BE2C (cell line): ENCODE results near the gene UGT1A10.
"Not testable (repeated sequence)": the region's sequence is repeated elsewhere in the genome, so short reads cannot be mapped to it uniquely, and the experiment has no call there.

Source experiments
- DNase-seq: peaks from one replicate; pipeline ENCODE4 v3.0.0-alpha.2; 2020
- H3K27me3 ChIP-seq: fragments of 250-450 bp; sonication (Bioruptor Pico); 2 replicates; pipeline ENCODE4 v1.5.1; 2020; ENCODE audit warnings: mild to moderate bottlenecking
- H3K36me3 ChIP-seq: fragments of 250-450 bp; sonication (Bioruptor Pico); 2 replicates; pipeline ENCODE4 v1.5.1; 2020; ENCODE audit warnings: mild to moderate bottlenecking
- H3K4me1 ChIP-seq: fragments of 250-450 bp; sonication (Bioruptor Pico); 2 replicates; pipeline ENCODE4 v1.5.1; 2020
- H3K4me3 ChIP-seq: 2 replicates; pipeline ENCODE4 v1.5.1; 2011; ENCODE audit warnings: low read depth, low read length
- H3K9me3 ChIP-seq: fragments of 250-450 bp; sonication (Bioruptor Pico); 2 replicates; pipeline ENCODE4 v1.5.1; 2020
- TF ChIP-seq, protein P1 (sequence below): IDR thresholded peaks from 2 replicates; pipeline ENCODE4 v1.5.1; 2012; ENCODE audit warnings: mild to moderate bottlenecking, low read depth, low read length

The UGT1A10 gene

DNA sequence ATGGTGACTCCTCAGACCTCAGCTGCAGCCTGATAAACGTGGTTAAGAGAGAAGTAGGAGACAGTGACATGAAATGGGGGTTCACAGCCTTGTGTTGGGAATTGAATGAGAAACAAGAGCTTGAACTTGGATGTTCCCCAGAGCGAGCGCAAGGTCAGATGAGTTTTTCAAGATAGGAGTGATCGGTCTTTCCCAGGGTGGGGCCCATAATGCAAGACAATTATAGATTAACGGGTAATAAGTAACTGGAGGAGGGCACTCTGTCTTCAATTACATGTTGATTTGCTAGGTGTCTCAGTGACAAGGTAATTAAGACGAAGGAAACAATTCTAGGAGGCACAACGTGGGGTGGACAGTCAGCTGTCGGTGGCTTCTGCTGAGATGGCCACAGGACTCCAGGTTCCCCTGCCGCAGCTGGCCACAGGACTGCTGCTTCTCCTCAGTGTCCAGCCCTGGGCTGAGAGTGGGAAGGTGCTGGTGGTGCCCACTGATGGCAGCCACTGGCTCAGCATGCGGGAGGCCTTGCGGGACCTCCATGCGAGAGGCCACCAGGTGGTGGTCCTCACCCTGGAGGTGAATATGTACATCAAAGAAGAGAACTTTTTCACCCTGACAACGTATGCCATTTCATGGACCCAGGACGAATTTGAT, 76.5 kb downstream of the UGT1A10 start, which contains the start of gene UGT1A5:
UGT1A5 (plus strand) TSS at position 297 of the 651 bp plus-strand sequence; CDS start at position 382, 85 bp downstream.
- no peaks in the 10 kb centered on the region for H3K4me1 ChIP-seq
- H3K27me3 ChIP-seq = peaks cover 7% of the 10 kb centered on the region; the same call in 1 of the 2 replicates
- no peak within 1 kb of the TSS for H3K4me3 ChIP-seq
- no peaks in the 10 kb centered on the region for H3K9me3 ChIP-seq
- no peaks in the 10 kb centered on the region for H3K36me3 ChIP-seq
- no peak for DNase-seq
- TF ChIP-seq, protein P1, sequence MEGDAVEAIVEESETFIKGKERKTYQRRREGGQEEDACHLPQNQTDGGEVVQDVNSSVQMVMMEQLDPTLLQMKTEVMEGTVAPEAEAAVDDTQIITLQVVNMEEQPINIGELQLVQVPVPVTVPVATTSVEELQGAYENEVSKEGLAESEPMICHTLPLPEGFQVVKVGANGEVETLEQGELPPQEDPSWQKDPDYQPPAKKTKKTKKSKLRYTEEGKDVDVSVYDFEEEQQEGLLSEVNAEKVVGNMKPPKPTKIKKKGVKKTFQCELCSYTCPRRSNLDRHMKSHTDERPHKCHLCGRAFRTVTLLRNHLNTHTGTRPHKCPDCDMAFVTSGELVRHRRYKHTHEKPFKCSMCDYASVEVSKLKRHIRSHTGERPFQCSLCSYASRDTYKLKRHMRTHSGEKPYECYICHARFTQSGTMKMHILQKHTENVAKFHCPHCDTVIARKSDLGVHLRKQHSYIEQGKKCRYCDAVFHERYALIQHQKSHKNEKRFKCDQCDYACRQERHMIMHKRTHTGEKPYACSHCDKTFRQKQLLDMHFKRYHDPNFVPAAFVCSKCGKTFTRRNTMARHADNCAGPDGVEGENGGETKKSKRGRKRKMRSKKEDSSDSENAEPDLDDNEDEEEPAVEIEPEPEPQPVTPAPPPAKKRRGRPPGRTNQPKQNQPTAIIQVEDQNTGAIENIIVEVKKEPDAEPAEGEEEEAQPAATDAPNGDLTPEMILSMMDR = no peak

- TF ChIP-seq, protein P1 = no peak
- Histone ChIP-seq H3K36me3 (no peaks in the 10 kb centered on the region), H3K9me3 (no peaks in the 10 kb centered on the region), H3K4me1 (no peaks in the 10 kb centered on the region), H3K27me3 (peaks cover 7% of the 10 kb centered on the region; the same call in 1 of the 2 replicates), H3K4me3 (no peak overlapping the region)
- no peak for DNase-seq
These were observed 77.0 kb downstream of the UGT1A10 start for GRCh38 chr2:233713262-233713615.

DNA sequence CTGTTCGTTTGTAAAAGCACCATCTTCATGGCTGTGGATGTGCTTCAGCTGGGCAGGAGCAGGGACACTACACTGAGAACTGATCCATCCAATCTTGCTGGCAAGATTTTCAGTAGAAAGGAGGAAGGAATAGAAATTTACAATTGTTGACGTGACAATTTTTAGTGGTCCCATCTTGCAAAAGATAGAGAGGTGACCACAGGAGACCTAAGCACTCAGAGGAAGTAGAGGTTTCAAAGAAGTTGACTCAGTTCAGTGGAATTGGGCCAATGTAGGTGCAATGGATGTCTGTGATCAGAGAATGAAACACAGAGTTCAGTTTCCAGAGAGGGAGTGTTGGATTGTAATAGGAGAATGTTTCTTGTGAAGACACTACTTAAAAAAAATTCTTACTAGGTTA, 77.9 kb downstream of the UGT1A10 start:
- H3K36me3 ChIP-seq = no peaks in the 10 kb centered on the region
- TF ChIP-seq, protein P1 = no peak
- H3K9me3 ChIP-seq = no peaks in the 10 kb centered on the region
- H3K27me3 ChIP-seq = peaks cover 7% of the 10 kb centered on the region; the same call in 1 of the 2 replicates
- DNase-seq = no peak
- H3K4me1 ChIP-seq = no peaks in the 10 kb centered on the region
- no peak overlapping the region for H3K4me3 ChIP-seq

DNA sequence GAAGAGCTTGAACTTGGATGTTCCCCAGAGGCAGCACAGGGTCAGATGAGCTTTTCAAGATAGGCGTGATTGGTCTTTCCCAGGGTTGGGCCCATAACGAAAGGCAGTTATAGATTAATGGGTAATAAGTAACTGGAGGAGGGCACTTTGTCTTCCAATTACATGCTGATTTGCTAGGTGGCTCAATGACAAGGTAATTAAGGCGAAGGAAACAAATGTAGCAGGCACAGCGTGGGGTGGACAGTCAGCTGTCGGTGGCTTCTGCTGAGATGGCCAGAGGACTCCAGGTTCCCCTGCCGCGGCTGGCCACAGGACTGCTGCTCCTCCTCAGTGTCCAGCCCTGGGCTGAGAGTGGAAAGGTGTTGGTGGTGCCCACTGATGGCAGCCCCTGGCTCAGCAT, 82.3 kb downstream of the UGT1A10 start, which contains the start of gene UGT1A4:
UGT1A4 (plus strand) TSS at position 185 of the 400 bp plus-strand sequence; CDS start at position 270, 85 bp downstream.
- Histone ChIP-seq H3K9me3 (no peaks in the 10 kb centered on the region), H3K36me3 (no peaks in the 10 kb centered on the region), H3K4me1 (no peaks in the 10 kb centered on the region; the same call in 1 of the 2 replicates), H3K4me3 (no peak within 1 kb of the TSS), H3K27me3 (peaks cover 14% of the 10 kb centered on the region)
- TF ChIP-seq, protein P1 = no peak
- no peak for DNase-seq

GRCh38 chr2:233728723-233729301, 92.6 kb downstream of the UGT1A10 start, which contains the start of gene UGT1A3:
Gene UGT1A3, plus strand, starts transcription at chr2:233729042. Its CDS starts 85 bp downstream, at chr2:233729127.
- H3K4me3 ChIP-seq = no peak within 1 kb of the TSS
- H3K36me3 ChIP-seq = no peaks in the 10 kb centered on the region
- H3K4me1 ChIP-seq = no peaks in the 10 kb centered on the region
- TF ChIP-seq, protein P1 = no peak
- no peak for DNase-seq
- H3K9me3 ChIP-seq = no peaks in the 10 kb centered on the region
- H3K27me3 ChIP-seq = peaks cover 4% of the 10 kb centered on the region; the same call in 1 of the 2 replicates

- DNase-seq, H3K36me3 ChIP-seq, H3K4me3 ChIP-seq, H3K9me3 ChIP-seq, H3K4me1 ChIP-seq: not testable (repeated sequence)
- H3K27me3 ChIP-seq = peaks cover 15% of the 10 kb centered on the region
These were observed 100.8 kb downstream of the UGT1A10 start for GRCh38 chr2:233736868-233737653.
